ENCODE measurements around the gene ABCA4.

The ABCA4 gene

DNA sequence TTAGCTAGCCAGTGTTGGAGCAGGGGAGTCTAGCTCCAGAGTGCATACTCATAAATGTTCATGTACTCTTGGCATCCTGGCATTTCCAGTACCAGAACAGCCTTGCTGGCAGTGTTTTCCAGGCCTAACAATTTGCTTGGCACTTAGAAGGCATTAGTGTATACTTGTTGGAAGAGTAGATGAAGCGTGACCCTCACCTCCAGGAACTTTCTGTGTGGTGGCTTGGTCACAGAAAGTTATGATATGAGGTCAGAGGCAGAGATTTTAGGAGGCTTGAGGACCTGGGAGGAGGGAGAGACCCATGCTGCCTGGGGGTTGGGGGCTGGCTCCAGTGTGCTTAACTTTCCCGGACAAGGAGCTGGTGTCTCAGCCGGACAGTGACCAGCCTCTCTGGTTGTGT, 159.0 kb downstream of the ABCA4 start:
- TF ChIP-seq ZNF565 (CRISPR knock-in tag; conservative IDR thresholded peaks at IDR 0.05; ENCODE audit: low read depth), result no peak
- no peak for TF ChIP-seq ZC3H10 (CRISPR knock-in tag; IDR thresholded peaks at IDR 0.05)
- TF ChIP-seq ZNF70 (CRISPR knock-in tag; IDR thresholded peaks at IDR 0.05), result no peak
- no peak for TF ChIP-seq ESRRG (CRISPR knock-in tag; IDR thresholded peaks at IDR 0.05)
- no peak for TF ChIP-seq CSDC2 (CRISPR knock-in tag; IDR thresholded peaks at IDR 0.05)
- TF ChIP-seq, protein P1, sequence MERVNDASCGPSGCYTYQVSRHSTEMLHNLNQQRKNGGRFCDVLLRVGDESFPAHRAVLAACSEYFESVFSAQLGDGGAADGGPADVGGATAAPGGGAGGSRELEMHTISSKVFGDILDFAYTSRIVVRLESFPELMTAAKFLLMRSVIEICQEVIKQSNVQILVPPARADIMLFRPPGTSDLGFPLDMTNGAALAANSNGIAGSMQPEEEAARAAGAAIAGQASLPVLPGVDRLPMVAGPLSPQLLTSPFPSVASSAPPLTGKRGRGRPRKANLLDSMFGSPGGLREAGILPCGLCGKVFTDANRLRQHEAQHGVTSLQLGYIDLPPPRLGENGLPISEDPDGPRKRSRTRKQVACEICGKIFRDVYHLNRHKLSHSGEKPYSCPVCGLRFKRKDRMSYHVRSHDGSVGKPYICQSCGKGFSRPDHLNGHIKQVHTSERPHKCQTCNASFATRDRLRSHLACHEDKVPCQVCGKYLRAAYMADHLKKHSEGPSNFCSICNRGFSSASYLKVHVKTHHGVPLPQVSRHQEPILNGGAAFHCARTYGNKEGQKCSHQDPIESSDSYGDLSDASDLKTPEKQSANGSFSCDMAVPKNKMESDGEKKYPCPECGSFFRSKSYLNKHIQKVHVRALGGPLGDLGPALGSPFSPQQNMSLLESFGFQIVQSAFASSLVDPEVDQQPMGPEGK (CRISPR knock-in tag; IDR thresholded peaks at IDR 0.05; ENCODE audit: borderline replicate concordance), result no peak
- TF ChIP-seq TCF4 (CRISPR knock-in tag; IDR thresholded peaks at IDR 0.05; ENCODE audit: borderline replicate concordance), result no peak
- no peak for TF ChIP-seq RARB (CRISPR knock-in tag; IDR thresholded peaks at IDR 0.05)

DNA sequence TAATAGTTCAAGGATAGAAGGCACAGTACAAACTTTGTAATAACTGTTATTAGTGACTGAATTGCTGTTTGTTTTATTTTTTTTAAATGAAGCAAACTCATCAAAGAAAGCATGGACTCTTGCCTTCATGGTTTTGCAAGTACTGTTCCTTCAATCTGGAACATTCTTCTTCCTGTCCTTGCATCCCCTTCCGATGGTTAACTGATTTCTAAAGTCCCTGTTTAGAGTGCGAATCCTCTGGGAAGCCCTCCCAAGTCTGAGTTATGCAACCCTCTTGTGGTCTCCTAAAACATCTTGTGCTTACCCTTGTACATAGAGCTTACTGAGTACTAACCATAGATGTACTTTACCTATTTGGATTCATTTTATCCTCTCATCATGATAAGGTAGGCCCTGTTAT, 159.5 kb downstream of the ABCA4 start:
- no peak for TF ChIP-seq OSR1 (CRISPR knock-in tag; IDR thresholded peaks at IDR 0.05)
- TF ChIP-seq, protein P2, sequence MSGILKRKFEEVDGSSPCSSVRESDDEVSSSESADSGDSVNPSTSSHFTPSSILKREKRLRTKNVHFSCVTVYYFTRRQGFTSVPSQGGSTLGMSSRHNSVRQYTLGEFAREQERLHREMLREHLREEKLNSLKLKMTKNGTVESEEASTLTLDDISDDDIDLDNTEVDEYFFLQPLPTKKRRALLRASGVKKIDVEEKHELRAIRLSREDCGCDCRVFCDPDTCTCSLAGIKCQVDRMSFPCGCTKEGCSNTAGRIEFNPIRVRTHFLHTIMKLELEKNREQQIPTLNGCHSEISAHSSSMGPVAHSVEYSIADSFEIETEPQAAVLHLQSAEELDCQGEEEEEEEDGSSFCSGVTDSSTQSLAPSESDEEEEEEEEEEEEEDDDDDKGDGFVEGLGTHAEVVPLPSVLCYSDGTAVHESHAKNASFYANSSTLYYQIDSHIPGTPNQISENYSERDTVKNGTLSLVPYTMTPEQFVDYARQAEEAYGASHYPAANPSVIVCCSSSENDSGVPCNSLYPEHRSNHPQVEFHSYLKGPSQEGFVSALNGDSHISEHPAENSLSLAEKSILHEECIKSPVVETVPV (CRISPR knock-in tag; IDR thresholded peaks at IDR 0.05), result no peak
- no peak for TF ChIP-seq ZC3H10 (CRISPR knock-in tag; IDR thresholded peaks at IDR 0.05)
- no peak for TF ChIP-seq SNAI2 (CRISPR knock-in tag; IDR thresholded peaks at IDR 0.05)
- TF ChIP-seq, protein P1 (CRISPR knock-in tag; IDR thresholded peaks at IDR 0.05; ENCODE audit: borderline replicate concordance), result no peak
- no peak for TF ChIP-seq ZFP3 (CRISPR knock-in tag; IDR thresholded peaks at IDR 0.05)
- no peak for TF ChIP-seq GLIS3 (CRISPR knock-in tag; IDR thresholded peaks at IDR 0.05)
- no peak for TF ChIP-seq BACH2 (CRISPR knock-in tag; IDR thresholded peaks at IDR 0.05; ENCODE audit: borderline replicate concordance)
- TF ChIP-seq TCF4 (CRISPR knock-in tag; IDR thresholded peaks at IDR 0.05; ENCODE audit: borderline replicate concordance), result no peak
- no peak for TF ChIP-seq ARNTL (CRISPR knock-in tag; IDR thresholded peaks at IDR 0.05; ENCODE audit: borderline replicate concordance, low read depth)
- no peak for TF ChIP-seq ZFP30 (CRISPR knock-in tag; IDR thresholded peaks at IDR 0.05)
- TF ChIP-seq, protein P3, sequence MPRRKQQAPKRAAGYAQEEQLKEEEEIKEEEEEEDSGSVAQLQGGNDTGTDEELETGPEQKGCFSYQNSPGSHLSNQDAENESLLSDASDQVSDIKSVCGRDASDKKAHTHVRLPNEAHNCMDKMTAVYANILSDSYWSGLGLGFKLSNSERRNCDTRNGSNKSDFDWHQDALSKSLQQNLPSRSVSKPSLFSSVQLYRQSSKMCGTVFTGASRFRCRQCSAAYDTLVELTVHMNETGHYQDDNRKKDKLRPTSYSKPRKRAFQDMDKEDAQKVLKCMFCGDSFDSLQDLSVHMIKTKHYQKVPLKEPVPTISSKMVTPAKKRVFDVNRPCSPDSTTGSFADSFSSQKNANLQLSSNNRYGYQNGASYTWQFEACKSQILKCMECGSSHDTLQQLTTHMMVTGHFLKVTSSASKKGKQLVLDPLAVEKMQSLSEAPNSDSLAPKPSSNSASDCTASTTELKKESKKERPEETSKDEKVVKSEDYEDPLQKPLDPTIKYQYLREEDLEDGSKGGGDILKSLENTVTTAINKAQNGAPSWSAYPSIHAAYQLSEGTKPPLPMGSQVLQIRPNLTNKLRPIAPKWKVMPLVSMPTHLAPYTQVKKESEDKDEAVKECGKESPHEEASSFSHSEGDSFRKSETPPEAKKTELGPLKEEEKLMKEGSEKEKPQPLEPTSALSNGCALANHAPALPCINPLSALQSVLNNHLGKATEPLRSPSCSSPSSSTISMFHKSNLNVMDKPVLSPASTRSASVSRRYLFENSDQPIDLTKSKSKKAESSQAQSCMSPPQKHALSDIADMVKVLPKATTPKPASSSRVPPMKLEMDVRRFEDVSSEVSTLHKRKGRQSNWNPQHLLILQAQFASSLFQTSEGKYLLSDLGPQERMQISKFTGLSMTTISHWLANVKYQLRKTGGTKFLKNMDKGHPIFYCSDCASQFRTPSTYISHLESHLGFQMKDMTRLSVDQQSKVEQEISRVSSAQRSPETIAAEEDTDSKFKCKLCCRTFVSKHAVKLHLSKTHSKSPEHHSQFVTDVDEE (CRISPR knock-in tag; IDR thresholded peaks at IDR 0.05), result no peak
- TF ChIP-seq ZNF70 (CRISPR knock-in tag; IDR thresholded peaks at IDR 0.05), result no peak
- TF ChIP-seq, protein P4, sequence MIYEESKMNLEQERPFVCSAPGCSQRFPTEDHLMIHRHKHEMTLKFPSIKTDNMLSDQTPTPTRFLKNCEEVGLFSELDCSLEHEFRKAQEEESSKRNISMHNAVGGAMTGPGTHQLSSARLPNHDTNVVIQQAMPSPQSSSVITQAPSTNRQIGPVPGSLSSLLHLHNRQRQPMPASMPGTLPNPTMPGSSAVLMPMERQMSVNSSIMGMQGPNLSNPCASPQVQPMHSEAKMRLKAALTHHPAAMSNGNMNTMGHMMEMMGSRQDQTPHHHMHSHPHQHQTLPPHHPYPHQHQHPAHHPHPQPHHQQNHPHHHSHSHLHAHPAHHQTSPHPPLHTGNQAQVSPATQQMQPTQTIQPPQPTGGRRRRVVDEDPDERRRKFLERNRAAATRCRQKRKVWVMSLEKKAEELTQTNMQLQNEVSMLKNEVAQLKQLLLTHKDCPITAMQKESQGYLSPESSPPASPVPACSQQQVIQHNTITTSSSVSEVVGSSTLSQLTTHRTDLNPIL (CRISPR knock-in tag; IDR thresholded peaks at IDR 0.05; ENCODE audit: low read depth), result no peak
- TF ChIP-seq TOX (CRISPR knock-in tag; IDR thresholded peaks at IDR 0.05; ENCODE audit: borderline replicate concordance), result no peak
- ATAC-seq, result no peak

More for the DNA sequence above, 159.0 kb downstream of the ABCA4 start:
- ATAC-seq, result no peak

DNA sequence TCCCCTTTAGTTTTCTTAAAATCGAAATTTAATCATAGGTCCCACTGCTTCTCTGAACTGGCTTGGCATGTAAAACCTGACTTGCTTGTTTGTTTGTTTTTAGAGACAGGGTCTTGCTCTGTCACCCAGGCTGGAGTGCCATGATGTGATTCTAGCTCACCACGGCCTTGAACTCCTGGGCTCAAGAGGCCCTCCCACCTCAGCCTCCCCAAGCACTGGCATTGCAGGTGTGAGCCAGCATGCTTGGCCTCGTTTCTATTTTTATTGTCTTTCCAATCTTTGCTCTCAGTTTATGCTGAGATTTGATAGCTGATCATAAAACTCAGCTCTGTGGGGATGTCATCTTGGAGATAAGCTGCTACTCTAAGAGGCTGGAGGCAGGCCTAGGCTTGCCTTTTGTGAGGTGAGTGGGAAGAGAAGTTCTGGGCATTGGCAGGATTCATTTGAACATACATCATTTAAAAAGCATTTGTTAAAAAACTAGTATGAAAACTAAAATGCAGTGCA, 160.3 kb downstream of the ABCA4 start:
- no peak for ATAC-seq
- TF ChIP-seq, protein P1 (CRISPR knock-in tag; IDR thresholded peaks at IDR 0.05; ENCODE audit: borderline replicate concordance), result no peak
- TF ChIP-seq ZNF565 (CRISPR knock-in tag; conservative IDR thresholded peaks at IDR 0.05; ENCODE audit: low read depth), result no peak
- no peak for TF ChIP-seq PPARA (CRISPR knock-in tag; IDR thresholded peaks at IDR 0.05; ENCODE audit: borderline replicate concordance)
- TF ChIP-seq OSR1 (CRISPR knock-in tag; IDR thresholded peaks at IDR 0.05), result no peak
- no peak for TF ChIP-seq ZC3H10 (CRISPR knock-in tag; IDR thresholded peaks at IDR 0.05)
- TF ChIP-seq TOX (CRISPR knock-in tag; IDR thresholded peaks at IDR 0.05; ENCODE audit: borderline replicate concordance), result no peak
- TF ChIP-seq GLIS3 (CRISPR knock-in tag; IDR thresholded peaks at IDR 0.05), result no peak

Measured in SK-N-SH treated with all-trans-retinoic acid at 6 μM for 48 hours (cell line).